Transverse colon (tissue), 4 donors: Measurements from ENCODE around the gene S100PBP. TPM values are rescaled to one million over a fixed set of nuclear protein-coding genes. Genes with fewer than 3 reads are reported as not detected.
"Not testable (repeated sequence)": the region's sequence is repeated elsewhere in the genome, so short reads cannot be mapped to it uniquely, and the experiment has no call there.

Source experiments
- DNase-seq: peaks from one replicate; pipeline ENCODE4 v3.0.0-alpha.2; 2019
- H3K27ac ChIP-seq, 4 donors: fragments of 200-600 bp; sonication (generic); 2 replicates each; pipeline ENCODE4 v1.5.1; 2016 to 2018; ENCODE audit warnings: inconsistent platforms in 4 of 4
- H3K27me3 ChIP-seq: fragments of 200-600 bp; sonication (generic); 2 replicates; pipeline ENCODE4 v1.5.1; 2017; ENCODE audit warnings: inconsistent platforms
- H3K36me3 ChIP-seq, 4 donors: fragments of 200-600 bp; sonication (generic); 2 replicates each; pipeline ENCODE4 v1.5.1; 2017 to 2019; ENCODE audit warnings: inconsistent platforms in 4 of 4
- H3K4me1 ChIP-seq, 4 donors: fragments of 200-600 bp; sonication (generic); 2 replicates each; pipeline ENCODE4 v1.5.1; 2017 to 2020; ENCODE audit warnings: inconsistent platforms in 4 of 4
- H3K4me3 ChIP-seq, 4 donors: fragments of 200-600 bp; sonication (generic); 1 replicate in 1 of 4; 2 replicates in 3 of 4; pipeline versions ENCODE4 v1.5.1 to v1.6.1; 2017 to 2019; ENCODE audit warnings: inconsistent platforms in 4 of 4
- H3K9me3 ChIP-seq, 2 donors: fragments of 200-600 bp; sonication (generic); 2 replicates each; pipeline ENCODE4 v1.5.1; 2017 to 2019; ENCODE audit warnings: inconsistent platforms in 2 of 2
- EP300 ChIP-seq: sonication (generic); formaldehyde crosslinking; IDR thresholded peaks from one replicate; pipeline ENCODE4 v1.6.1; 2017; ENCODE audit warnings: antibody characterized with exemption, low read depth
- POLR2A ChIP-seq: fragments of 450-650 bp; IDR thresholded peaks from one replicate; pipeline ENCODE4 v1.6.1; 2016; ENCODE audit warnings: antibody characterized with exemption, mild to moderate bottlenecking, moderate library complexity
- POLR2AphosphoS5 ChIP-seq, 3 donors: sonication (generic); formaldehyde crosslinking; IDR thresholded peaks; one replicate each; pipeline ENCODE4 v1.6.1; 2016; ENCODE audit warnings: antibody characterized with exemption in 3 of 3
- WGBS, 2 donors: methylation state at CpG; one replicate each; pipeline ENCODE4 v1.1.5; 2018; ENCODE audit warnings: low coverage in 1 of 2; 5-methylcytosine and 5-hydroxymethylcytosine counted together
- in situ Hi-C, 4 donors: fragments of 200-750 bp; cut with MboI; loops; one replicate each; pipeline versions ENCODE4 v1.15.0 to v1.15.1; 2017; ENCODE audit warnings: low sequenced_read_pairs in 3 of 4, low pct_ligation_motif_present in 1 of 4, low pct_unique_long_range_greater_than_20kb in 1 of 4
- intact Hi-C: fragments of 100-400 bp; cut with DNase I; formaldehyde crosslinking; loops from one replicate; pipeline ENCODE4 v1.15.1; 2023; ENCODE audit warnings: low total_unique reads
- total RNA-seq, 4 donors: library from RNA; depleted of rRNA; stranded (reverse); fragments of >200 nt; gene quantifications; one replicate each; pipeline ENCODE4 v1.1.0, GENCODE V29; 2016
- TF ChIP-seq, protein P1 (sequence below), 5 experiments: fragments of 200-600 bp in 3 of 5; fragments of 450-650 bp in 2 of 5; sonication (generic) in 3 of 5; IDR thresholded peaks; 1 replicate in 2 of 5; 2 replicates in 3 of 5; pipeline ENCODE4 v1.5.1; 2016 to 2017; ENCODE audit warnings: antibody characterized with exemption in 5 of 5, inconsistent platforms in 3 of 5, mild to moderate bottlenecking in 2 of 5, moderate library complexity in 1 of 5

The S100PBP gene
- total RNA-seq, 4 donors from 2014 or later, result 26.2 to 257 (median 40.7) TPM

DNA sequence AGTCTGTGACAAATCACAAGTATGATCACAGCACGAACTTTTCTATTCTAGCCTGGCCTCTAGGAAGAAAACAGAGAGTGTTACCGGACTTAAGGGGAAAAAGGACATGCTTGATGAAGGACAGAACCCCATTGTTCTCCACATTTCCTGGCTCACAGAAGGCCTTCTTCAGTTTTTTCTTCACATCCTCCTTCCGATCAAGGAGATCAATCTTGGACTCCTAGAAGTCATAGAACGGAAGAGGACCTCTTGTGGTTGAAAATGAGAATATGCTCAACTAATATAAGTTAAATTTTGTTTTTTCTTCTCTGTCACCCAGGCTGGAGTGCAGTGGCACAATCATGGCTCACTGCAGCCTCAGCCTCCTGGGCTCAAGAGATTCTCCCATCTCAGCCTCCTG is 30.6 kb upstream of the S100PBP start:
- no peaks in the 10 kb centered on the region for H3K27me3 ChIP-seq
- intact Hi-C loops (no loop called here), in situ Hi-C loops (loop anchor here in 1 of 4 donors (25.0 kb wide), 1 partner anchor 275 kb away; no protein-coding TSS in a partner anchor)
- no peak overlapping the region for H3K27ac ChIP-seq
- 60 to 68% methylated on average over 4 of the region's 4 CpGs for WGBS, 2 donors
- peaks cover 0 to 57% (median 17%) of the 10 kb centered on the region in 4 donors for H3K36me3 ChIP-seq
- DNase-seq, result no peak
- H3K4me3 ChIP-seq, result no peak overlapping the region
- no peaks in the 10 kb centered on the region for H3K9me3 ChIP-seq
- H3K4me1 ChIP-seq, result peaks cover 0 to 9% (median 2%) of the 10 kb centered on the region in 4 donors
- TF ChIP-seq, protein P1, sequence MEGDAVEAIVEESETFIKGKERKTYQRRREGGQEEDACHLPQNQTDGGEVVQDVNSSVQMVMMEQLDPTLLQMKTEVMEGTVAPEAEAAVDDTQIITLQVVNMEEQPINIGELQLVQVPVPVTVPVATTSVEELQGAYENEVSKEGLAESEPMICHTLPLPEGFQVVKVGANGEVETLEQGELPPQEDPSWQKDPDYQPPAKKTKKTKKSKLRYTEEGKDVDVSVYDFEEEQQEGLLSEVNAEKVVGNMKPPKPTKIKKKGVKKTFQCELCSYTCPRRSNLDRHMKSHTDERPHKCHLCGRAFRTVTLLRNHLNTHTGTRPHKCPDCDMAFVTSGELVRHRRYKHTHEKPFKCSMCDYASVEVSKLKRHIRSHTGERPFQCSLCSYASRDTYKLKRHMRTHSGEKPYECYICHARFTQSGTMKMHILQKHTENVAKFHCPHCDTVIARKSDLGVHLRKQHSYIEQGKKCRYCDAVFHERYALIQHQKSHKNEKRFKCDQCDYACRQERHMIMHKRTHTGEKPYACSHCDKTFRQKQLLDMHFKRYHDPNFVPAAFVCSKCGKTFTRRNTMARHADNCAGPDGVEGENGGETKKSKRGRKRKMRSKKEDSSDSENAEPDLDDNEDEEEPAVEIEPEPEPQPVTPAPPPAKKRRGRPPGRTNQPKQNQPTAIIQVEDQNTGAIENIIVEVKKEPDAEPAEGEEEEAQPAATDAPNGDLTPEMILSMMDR (IDR thresholded peaks at IDR 0.05), result peak in 4 of 5 experiments; percentile 32 to 39 (median 34)
- no peak for TF ChIP-seq POLR2AphosphoS5 (IDR thresholded peaks at IDR 0.05)

DNA sequence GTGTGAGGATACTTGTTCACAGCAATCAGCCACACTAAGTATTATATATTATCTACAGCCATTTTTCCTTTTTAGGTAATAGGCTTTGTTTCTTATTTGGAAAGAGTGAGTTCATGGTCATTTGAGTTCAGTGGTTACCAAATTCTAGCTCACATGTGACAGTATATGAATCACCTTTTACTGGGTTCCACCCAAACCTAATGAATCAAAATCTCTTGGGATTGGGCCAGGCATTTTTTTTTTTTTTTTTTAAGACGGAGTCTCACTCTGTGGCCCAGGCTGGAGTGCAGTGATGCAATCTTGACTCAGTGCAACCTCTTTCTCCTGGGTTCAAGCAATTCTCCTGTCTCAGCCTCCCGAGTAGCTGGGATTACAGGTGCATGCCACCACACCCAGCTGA is 28.1 kb upstream of the S100PBP start:
- intact Hi-C loops, result not testable (repeated sequence)

DNA sequence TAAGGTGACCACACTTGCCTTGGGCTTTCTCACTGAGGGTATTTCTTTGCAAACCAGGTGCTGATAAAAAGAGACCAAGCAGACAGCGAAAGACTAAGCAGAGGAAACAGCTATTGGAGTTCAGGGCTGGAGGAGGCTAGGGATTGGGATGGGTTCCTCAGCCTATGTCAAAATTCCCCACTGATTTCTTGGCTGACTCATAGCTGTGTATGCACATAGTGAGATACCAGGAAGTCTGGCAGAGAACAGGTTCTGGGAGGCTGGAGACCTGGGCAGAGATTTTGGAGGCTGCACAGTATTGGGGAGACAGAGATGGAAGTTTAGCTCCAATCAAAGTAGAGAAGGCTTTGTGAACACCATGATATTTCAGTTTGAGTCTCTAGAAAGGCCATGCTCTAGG is 25.6 kb upstream of the S100PBP start:
- TF ChIP-seq POLR2AphosphoS5 (IDR thresholded peaks at IDR 0.05), result no peak
- TF ChIP-seq, protein P1 (IDR thresholded peaks at IDR 0.05), result no peak
- no peak for TF ChIP-seq EP300
- no peak for TF ChIP-seq POLR2A
- WGBS, 2 donors, result 88 to 96% methylated on average over 1 of the region's 1 CpG
- no peak overlapping the region for H3K27ac ChIP-seq
- intact Hi-C loops, result no loop called here
- DNase-seq, result no peak
- in situ Hi-C loops, result loop anchor here in 1 of 4 donors (25.0 kb wide), 1 partner anchor 280 kb away; no protein-coding TSS in a partner anchor
- no peaks in the 10 kb centered on the region for H3K9me3 ChIP-seq
- H3K27me3 ChIP-seq, result no peaks in the 10 kb centered on the region
- no peak overlapping the region for H3K4me3 ChIP-seq
- H3K36me3 ChIP-seq, result peaks cover 0 to 19% (median 8%) of the 10 kb centered on the region in 4 donors
- peaks cover 0 to 9% (median 2%) of the 10 kb centered on the region in 4 donors for H3K4me1 ChIP-seq

More for the DNA sequence above, 28.1 kb upstream of the S100PBP start:
- H3K27ac ChIP-seq, H3K9me3 ChIP-seq, H3K4me3 ChIP-seq, DNase-seq, H3K4me1 ChIP-seq, H3K27me3 ChIP-seq: not testable (repeated sequence)
- in situ Hi-C loops, result loop anchor here in 1 of 4 donors (25.0 kb wide), 1 partner anchor 277 kb away; no protein-coding TSS in a partner anchor
- peak in 1 of 3 donors; percentile 14 for TF ChIP-seq POLR2AphosphoS5 (IDR thresholded peaks at IDR 0.05)
- peaks cover 0 to 43% (median 15%) of the 10 kb centered on the region in 4 donors for H3K36me3 ChIP-seq
- WGBS, 2 donors, result 61 to 71% methylated on average over 2 of the region's 2 CpGs

DNA sequence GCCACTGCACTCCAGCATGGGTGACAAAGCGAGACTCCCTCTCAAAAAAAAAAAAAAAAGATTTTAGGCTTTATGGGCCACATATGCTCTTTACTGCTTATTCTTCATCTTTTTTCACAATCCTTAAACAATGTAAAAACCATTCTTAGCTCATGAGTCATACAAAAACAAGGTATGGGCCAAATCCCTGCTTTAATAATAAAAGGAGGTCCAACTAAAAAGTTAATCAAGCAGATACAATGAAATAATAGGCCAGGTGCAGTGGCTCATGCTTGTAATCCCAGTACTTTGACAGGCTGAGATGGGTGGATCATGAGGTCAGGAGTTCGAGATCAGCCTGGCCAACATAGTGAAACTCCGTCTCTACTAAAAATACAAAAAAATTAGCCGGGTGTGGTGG is 21.7 kb upstream of the S100PBP start:
- 92 to 96% methylated on average over 2 to 4 of the region's 4 CpGs for WGBS, 2 donors
- H3K4me3 ChIP-seq, H3K9me3 ChIP-seq, intact Hi-C loops, H3K4me1 ChIP-seq, H3K27ac ChIP-seq, H3K27me3 ChIP-seq, DNase-seq: not testable (repeated sequence)
- in situ Hi-C loops, result loop anchor here in 1 of 4 donors (25.0 kb wide), 1 partner anchor 283 kb away; no protein-coding TSS in a partner anchor
- H3K36me3 ChIP-seq, result peaks cover 0 to 24% (median 7%) of the 10 kb centered on the region in 4 donors

DNA sequence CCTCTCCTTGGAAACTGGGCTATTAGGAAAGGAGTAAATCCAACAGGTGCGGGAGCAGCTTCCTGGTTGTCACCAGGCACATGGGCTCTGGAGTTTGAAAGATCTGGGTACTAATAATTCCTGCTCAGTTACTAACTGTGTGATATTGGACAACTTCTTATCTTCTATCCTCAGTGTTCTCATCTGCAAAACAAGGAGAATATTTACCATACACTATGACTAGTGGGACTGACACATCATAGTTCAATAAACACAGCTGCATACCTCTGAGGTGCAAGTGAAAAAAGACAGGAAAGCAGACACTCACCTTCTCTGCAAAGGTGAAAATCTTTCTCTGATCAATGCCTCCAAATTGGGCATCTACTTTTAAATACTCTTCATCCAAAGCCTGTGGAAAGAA is 20.0 kb upstream of the S100PBP start:
- Histone ChIP-seq H3K9me3 (no peaks in the 10 kb centered on the region), H3K36me3 (peaks cover 0 to 15% (median 3%) of the 10 kb centered on the region in 4 donors), H3K4me3 (no peak overlapping the region), H3K27ac (no peak overlapping the region), H3K27me3 (no peaks in the 10 kb centered on the region), H3K4me1 (no peaks in the 10 kb centered on the region)
- TF ChIP-seq EP300 (no peak), POLR2A (no peak), POLR2AphosphoS5 (IDR thresholded peaks at IDR 0.05) (no peak)
- TF ChIP-seq, protein P1 (IDR thresholded peaks at IDR 0.05), result no peak
- no peak for DNase-seq
- in situ Hi-C loops, result loop anchor here in 1 of 4 donors (25.0 kb wide), 1 partner anchor 285 kb away; no protein-coding TSS in a partner anchor
- 100% methylated on average over 1 of the region's 1 CpG; no CpG with 5 or more reads in 1 of the 2 donors for WGBS, 2 donors
- intact Hi-C loops, result no loop called here
